ENCODE results near the gene ZNF692.

DNA sequence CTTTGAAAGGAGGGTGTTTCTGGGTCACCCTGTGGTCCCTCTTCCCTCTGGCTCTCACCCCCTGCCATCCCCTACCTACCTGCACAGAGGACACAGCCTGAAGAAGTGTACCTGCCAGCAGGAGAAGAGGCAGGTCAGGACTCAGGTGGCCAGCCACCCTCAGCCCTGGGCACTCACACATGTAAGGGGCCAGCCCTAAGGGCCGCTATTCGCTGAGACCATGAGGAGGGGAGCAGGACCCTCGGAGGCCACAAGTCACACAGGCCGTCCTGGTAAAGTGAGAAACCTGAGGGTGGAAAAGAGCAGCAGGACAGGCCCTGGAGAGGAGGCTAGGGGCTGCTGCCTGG, 1.2 kb downstream of the ZNF692 start:
- TF ChIP-seq, protein P1, sequence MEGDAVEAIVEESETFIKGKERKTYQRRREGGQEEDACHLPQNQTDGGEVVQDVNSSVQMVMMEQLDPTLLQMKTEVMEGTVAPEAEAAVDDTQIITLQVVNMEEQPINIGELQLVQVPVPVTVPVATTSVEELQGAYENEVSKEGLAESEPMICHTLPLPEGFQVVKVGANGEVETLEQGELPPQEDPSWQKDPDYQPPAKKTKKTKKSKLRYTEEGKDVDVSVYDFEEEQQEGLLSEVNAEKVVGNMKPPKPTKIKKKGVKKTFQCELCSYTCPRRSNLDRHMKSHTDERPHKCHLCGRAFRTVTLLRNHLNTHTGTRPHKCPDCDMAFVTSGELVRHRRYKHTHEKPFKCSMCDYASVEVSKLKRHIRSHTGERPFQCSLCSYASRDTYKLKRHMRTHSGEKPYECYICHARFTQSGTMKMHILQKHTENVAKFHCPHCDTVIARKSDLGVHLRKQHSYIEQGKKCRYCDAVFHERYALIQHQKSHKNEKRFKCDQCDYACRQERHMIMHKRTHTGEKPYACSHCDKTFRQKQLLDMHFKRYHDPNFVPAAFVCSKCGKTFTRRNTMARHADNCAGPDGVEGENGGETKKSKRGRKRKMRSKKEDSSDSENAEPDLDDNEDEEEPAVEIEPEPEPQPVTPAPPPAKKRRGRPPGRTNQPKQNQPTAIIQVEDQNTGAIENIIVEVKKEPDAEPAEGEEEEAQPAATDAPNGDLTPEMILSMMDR (IDR thresholded peaks at IDR 0.05), result no peak
- no peak for TF ChIP-seq EZH2 (IDR thresholded peaks at IDR 0.05)
- TF ChIP-seq EZH2phosphoT487 (IDR thresholded peaks at IDR 0.05), result no peak

All from neural progenitor cell (in vitro differentiated cells).